PC-9 (cell line): ENCODE measurements around the gene BANP.

ENCODE experiments used
- CTCF ChIP-seq: fragments of 200-600 bp; sonication (generic); conservative IDR thresholded peaks from 2 replicates; pipeline ENCODE4 v1.6.1; 2017; ENCODE audit warnings: mixed run types, antibody characterized with exemption, mild to moderate bottlenecking, moderate library complexity
- EZH2 ChIP-seq: fragments of 200-600 bp; sonication (generic); IDR thresholded peaks from 2 replicates; pipeline ENCODE4 v1.8.0; 2017; ENCODE audit warnings: antibody characterized with exemption, low read depth

- TF ChIP-seq CTCF, result no peak
- no peak for TF ChIP-seq EZH2
These were observed 63.1 kb downstream of the BANP start for GRCh38 chr16:88014252-88014781.
